ENCODE data around the gene SERPINB1.

SERPINB1 gene

GRCh38 chr6:2844008-2844407 lies 2.3 kb upstream of the SERPINB1 start:
- no peak for DNase-seq

GRCh38 chr6:2843138-2843740 lies 1.6 kb upstream of the SERPINB1 start:
- no peak for DNase-seq

GRCh38 chr6:2842139-2842552 lies 483 bp upstream of the SERPINB1 start:
- no peak for DNase-seq

GRCh38 chr6:2840749-2841061 lies 958 bp downstream of the SERPINB1 start:
- no peak for DNase-seq

GRCh38 chr6:2839982-2840748 lies 1.5 kb downstream of the SERPINB1 start:
- no peak for DNase-seq

GRCh38 chr6:2839195-2839981 lies 2.3 kb downstream of the SERPINB1 start:
- no peak for DNase-seq

- DNase-seq = no peak
Observed at GRCh38 chr6:2838251-2838650, 3.4 kb downstream of the SERPINB1 start.

- no peak for DNase-seq
Observed at GRCh38 chr6:2834262-2834661, 7.4 kb downstream of the SERPINB1 start.

GRCh38 chr6:2831392-2831791 lies 10.3 kb downstream of the SERPINB1 start:
- DNase-seq = no peak

GRCh38 chr6:2830183-2830582 lies 11.5 kb downstream of the SERPINB1 start:
- no peak for DNase-seq

GRCh38 chr6:2829253-2829652 lies 12.4 kb downstream of the SERPINB1 start:
- DNase-seq = no peak

GRCh38 chr6:2828629-2829028 lies 13.0 kb downstream of the SERPINB1 start:
- no peak for DNase-seq

- no peak for DNase-seq
Observed at GRCh38 chr6:2827142-2827541, 14.5 kb downstream of the SERPINB1 start.

- no peak for DNase-seq
Observed at GRCh38 chr6:2826131-2826530, 15.5 kb downstream of the SERPINB1 start.

- DNase-seq = no peak
Observed at GRCh38 chr6:2823104-2823850, 18.4 kb downstream of the SERPINB1 start.

- no peak for DNase-seq
Observed at GRCh38 chr6:2821554-2821953, 20.1 kb downstream of the SERPINB1 start.

GRCh38 chr6:2820415-2820814 lies 21.2 kb downstream of the SERPINB1 start:
- DNase-seq = no peak

- no peak for DNase-seq
Observed at GRCh38 chr6:2819978-2820377, 21.7 kb downstream of the SERPINB1 start.

GRCh38 chr6:2819115-2819514 lies 22.5 kb downstream of the SERPINB1 start:
- DNase-seq = no peak

- DNase-seq = no peak
Observed at GRCh38 chr6:2818593-2818992, 23.1 kb downstream of the SERPINB1 start.

- DNase-seq = no peak
Observed at GRCh38 chr6:2817903-2818443, 23.7 kb downstream of the SERPINB1 start.

- no peak for DNase-seq
Observed at GRCh38 chr6:2816158-2816557, 25.5 kb downstream of the SERPINB1 start.

- no peak for DNase-seq
Observed at GRCh38 chr6:2812695-2813094, 29.0 kb downstream of the SERPINB1 start.

Data from activated CD4-positive, CD25-positive, alpha-beta regulatory T cell treated with anti-CD3 and anti-CD28 coated beads, Interleukin-2, amount 50 U/mL, for 72 hours (primary cell).